Mucosa of stomach (tissue), 1 donor: ENCODE results near the gene CDH4.

Experiments used
- H3K27me3 ChIP-seq: one replicate; pipeline ENCODE4 v1.7.0; 2013; ENCODE audit warnings: mild to moderate bottlenecking, low read length; ENCODE audit not compliant: control insufficient read depth, insufficient read depth
- H3K36me3 ChIP-seq: one replicate; pipeline ENCODE4 v1.7.0; 2013; ENCODE audit warnings: low read length; ENCODE audit not compliant: control insufficient read depth, insufficient read depth
- H3K4me1 ChIP-seq: one replicate; pipeline ENCODE4 v1.7.0; 2013; ENCODE audit warnings: mild to moderate bottlenecking, low read length; ENCODE audit not compliant: control insufficient read depth, insufficient read depth
- H3K4me3 ChIP-seq: one replicate; pipeline ENCODE4 v1.7.0; 2013; ENCODE audit warnings: low read length
- H3K9ac ChIP-seq: one replicate; pipeline ENCODE4 v1.7.0; 2013; ENCODE audit warnings: mild to moderate bottlenecking, low read length, moderate library complexity
- H3K9me3 ChIP-seq: one replicate; pipeline ENCODE4 v1.7.0; 2013; ENCODE audit warnings: mild to moderate bottlenecking, low read length, moderate library complexity; ENCODE audit not compliant: control insufficient read depth
- donor health status: Pancreatic carcinoma.

Gene CDH4

GRCh38 chr20:61251529-61252393 lies at the start of gene CDH4:
TSS of gene CDH4 (plus strand) at chr20:61252261.
- Histone ChIP-seq H3K4me1 (no peaks in the 10 kb centered on the region), H3K4me3 (no peak within 1 kb of the TSS), H3K9me3 (no peaks in the 10 kb centered on the region), H3K27me3 (peaks cover 58% of the 10 kb centered on the region), H3K9ac (no peak within 1 kb of the TSS), H3K36me3 (no peaks in the 10 kb centered on the region)

GRCh38 chr20:61203320-61203719 lies 48.7 kb upstream of the CDH4 start:
- Histone ChIP-seq H3K27me3 (no peaks in the 10 kb centered on the region), H3K36me3 (no peaks in the 10 kb centered on the region), H3K4me3 (no peak overlapping the region), H3K4me1 (no peaks in the 10 kb centered on the region), H3K9me3 (no peaks in the 10 kb centered on the region), H3K9ac (no peak overlapping the region)

DNA sequence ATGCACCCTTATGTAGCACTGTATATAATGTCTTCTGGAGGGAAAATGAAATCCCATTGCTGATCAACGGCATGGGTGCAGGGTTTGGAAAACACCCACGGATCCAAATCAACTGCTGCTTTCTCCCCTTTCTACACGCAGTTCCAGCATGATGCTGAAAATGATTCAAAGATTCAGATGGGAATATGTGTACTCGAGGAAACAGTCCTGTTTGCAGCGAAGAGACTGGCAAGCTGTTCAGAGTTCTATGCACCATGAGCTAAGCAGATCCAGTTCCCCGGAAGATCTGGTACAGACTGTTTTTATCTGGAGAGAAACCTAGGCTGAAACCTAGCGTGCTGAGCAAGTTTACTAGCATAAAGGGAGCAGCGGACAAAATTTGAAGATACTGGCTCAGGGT lies 47.9 kb upstream of the CDH4 start:
- Histone ChIP-seq H3K4me3 (no peak overlapping the region), H3K27me3 (no peaks in the 10 kb centered on the region), H3K9me3 (no peaks in the 10 kb centered on the region), H3K36me3 (no peaks in the 10 kb centered on the region), H3K4me1 (no peaks in the 10 kb centered on the region), H3K9ac (no peak overlapping the region)

DNA sequence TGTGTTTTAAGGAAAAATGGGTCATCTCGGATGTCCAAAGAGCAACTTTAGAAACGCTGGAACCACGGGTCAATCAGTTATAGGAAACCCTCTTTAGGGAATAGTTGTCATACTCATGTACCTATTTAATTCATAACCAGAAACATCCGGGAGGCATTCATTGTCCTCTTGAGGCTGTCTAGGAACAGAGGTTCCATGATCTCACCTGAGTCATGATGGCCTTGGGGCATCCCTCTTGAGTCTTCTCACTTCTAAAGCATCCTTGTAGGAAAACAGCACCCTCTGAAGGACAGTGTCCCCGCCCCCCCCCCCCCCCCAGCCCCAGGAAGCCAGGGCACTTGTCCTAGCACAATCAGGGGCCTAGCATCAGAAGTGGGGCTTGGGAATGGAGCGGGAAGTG lies 46.3 kb upstream of the CDH4 start:
- H3K4me3 ChIP-seq = no peak overlapping the region
- H3K4me1 ChIP-seq = no peaks in the 10 kb centered on the region
- H3K36me3 ChIP-seq = no peaks in the 10 kb centered on the region
- no peaks in the 10 kb centered on the region for H3K9me3 ChIP-seq
- H3K9ac ChIP-seq = no peak overlapping the region
- no peaks in the 10 kb centered on the region for H3K27me3 ChIP-seq

DNA sequence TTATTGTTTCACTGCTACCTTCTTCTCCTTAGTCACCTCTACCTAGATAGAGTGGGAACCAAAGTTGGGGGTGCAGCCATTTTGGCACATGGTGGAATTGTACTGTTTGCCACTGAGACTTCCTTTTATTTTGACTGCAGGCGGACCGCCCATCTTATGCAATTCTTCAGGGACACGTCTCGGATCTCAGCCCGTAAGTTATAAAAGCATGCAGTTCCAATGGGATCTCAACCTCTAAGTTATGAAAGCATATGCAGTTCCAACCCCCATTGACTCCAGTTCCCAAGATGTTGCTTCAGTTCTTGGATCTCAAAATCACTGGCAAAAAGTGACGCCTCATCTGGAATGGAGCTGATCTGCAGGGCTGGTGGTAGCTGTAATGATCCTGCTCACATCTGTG lies 41.2 kb upstream of the CDH4 start:
- H3K9me3 ChIP-seq = no peaks in the 10 kb centered on the region
- no peak overlapping the region for H3K9ac ChIP-seq
- H3K4me3 ChIP-seq = no peak overlapping the region
- no peaks in the 10 kb centered on the region for H3K4me1 ChIP-seq
- H3K27me3 ChIP-seq = no peaks in the 10 kb centered on the region
- no peaks in the 10 kb centered on the region for H3K36me3 ChIP-seq

- H3K9me3 ChIP-seq = no peaks in the 10 kb centered on the region
- H3K27me3 ChIP-seq = no peaks in the 10 kb centered on the region
- no peak overlapping the region for H3K4me3 ChIP-seq
- H3K9ac ChIP-seq = no peak overlapping the region
- no peaks in the 10 kb centered on the region for H3K4me1 ChIP-seq
- no peaks in the 10 kb centered on the region for H3K36me3 ChIP-seq
These were observed 34.2 kb upstream of the CDH4 start for GRCh38 chr20:61217848-61218247.

DNA sequence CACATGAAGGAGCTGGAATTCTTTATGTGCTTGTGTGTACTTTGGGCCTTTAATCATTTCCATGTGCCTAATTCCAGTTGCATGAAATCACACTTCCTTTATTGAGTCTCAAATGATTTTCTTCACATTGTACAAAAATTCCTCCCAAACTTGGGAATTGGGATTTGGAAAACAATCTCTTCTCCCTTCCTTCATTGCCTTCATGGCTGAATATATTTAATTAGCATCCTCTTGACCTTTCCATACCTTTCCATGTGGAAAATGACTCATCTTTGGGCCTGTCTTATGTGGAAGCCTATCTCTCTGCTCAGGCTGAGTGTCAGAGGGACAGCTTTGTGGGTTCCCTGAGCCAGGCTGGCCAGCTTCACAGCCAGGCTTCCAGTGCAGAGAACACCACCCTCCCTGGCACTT lies 33.0 kb upstream of the CDH4 start:
- H3K27me3 ChIP-seq = no peaks in the 10 kb centered on the region
- H3K4me3 ChIP-seq = no peak overlapping the region
- no peak overlapping the region for H3K9ac ChIP-seq

DNA sequence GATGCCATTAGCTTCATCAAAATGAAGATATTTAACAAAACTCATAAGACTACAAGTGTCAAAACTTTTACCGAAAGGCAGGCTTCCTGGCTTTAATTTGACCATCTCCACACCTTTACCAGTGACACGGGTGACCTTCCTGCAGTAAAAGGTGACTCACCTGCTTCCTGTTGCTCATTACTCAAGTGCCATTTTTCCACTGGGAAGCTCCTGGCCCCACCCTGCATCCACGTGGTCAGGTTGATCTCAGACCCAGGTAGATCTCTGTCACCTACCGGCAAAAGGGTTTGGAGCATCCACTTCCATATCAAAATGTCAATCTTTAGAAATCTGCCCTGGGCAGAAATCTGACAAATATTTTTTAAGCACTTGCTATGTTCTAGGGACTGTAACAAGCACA lies 31.9 kb upstream of the CDH4 start:
- Histone ChIP-seq H3K9me3 (no peaks in the 10 kb centered on the region), H3K4me3 (no peak overlapping the region), H3K27me3 (no peaks in the 10 kb centered on the region), H3K9ac (no peak overlapping the region), H3K36me3 (no peaks in the 10 kb centered on the region), H3K4me1 (no peaks in the 10 kb centered on the region)

More for the DNA sequence above, 33.0 kb upstream of the CDH4 start:
- Histone ChIP-seq H3K4me1 (no peaks in the 10 kb centered on the region), H3K9me3 (no peaks in the 10 kb centered on the region), H3K36me3 (no peaks in the 10 kb centered on the region)

GRCh38 chr20:61220626-61221325 lies 31.3 kb upstream of the CDH4 start:
- H3K27me3 ChIP-seq = no peaks in the 10 kb centered on the region
- no peaks in the 10 kb centered on the region for H3K9me3 ChIP-seq
- H3K4me3 ChIP-seq = no peak overlapping the region
- H3K9ac ChIP-seq = no peak overlapping the region
- no peaks in the 10 kb centered on the region for H3K4me1 ChIP-seq
- no peaks in the 10 kb centered on the region for H3K36me3 ChIP-seq

DNA sequence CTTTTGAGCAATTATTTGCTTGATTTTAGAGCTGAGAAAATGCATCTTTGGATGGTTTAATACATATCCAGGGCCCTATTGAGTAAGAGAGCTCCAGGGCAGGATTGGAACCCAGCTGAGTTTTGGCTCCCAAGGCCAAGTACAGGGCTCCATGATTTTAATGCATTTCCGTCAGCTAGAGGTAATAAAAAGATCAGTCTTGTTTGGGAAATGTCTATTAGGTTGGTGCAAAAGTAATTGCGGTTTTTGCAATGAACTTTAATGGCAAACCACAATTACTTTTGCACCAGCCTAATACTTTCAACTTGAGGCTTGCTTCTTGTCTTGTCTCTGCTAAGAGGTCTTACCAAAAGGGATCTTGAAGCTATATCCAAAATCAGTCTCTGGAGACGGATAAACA lies 29.4 kb upstream of the CDH4 start:
- no peaks in the 10 kb centered on the region for H3K4me1 ChIP-seq
- no peaks in the 10 kb centered on the region for H3K36me3 ChIP-seq
- H3K27me3 ChIP-seq = no peaks in the 10 kb centered on the region
- H3K9ac ChIP-seq = no peak overlapping the region
- H3K4me3 ChIP-seq = no peak overlapping the region
- H3K9me3 ChIP-seq = no peaks in the 10 kb centered on the region

GRCh38 chr20:61223121-61223520 lies 28.9 kb upstream of the CDH4 start:
- Histone ChIP-seq H3K4me1 (no peaks in the 10 kb centered on the region), H3K4me3 (no peak overlapping the region), H3K27me3 (no peaks in the 10 kb centered on the region), H3K36me3 (no peaks in the 10 kb centered on the region), H3K9me3 (no peaks in the 10 kb centered on the region), H3K9ac (no peak overlapping the region)

DNA sequence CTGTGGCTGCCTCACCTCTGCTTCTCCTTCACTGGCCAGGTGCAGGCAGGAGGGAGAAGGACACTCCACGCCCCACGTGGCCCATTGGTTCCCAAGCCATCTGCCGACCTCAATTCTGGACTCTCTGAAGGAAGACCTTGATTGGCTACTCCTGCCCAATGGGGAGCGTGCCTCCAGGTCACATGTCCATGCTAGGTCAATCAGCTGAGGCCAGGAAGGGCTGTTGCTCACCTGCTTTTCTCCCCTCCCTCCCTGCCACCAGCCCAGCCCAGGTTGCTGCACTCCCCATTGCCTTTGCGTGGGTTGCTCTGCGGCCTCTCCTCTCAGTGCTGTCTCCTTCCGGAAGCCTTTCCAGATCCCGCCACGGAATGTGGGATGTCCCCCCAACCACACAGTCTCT lies 21.9 kb upstream of the CDH4 start:
- H3K36me3 ChIP-seq = no peaks in the 10 kb centered on the region
- H3K4me3 ChIP-seq = no peak overlapping the region
- H3K9ac ChIP-seq = no peak overlapping the region
- H3K9me3 ChIP-seq = no peaks in the 10 kb centered on the region
- no peaks in the 10 kb centered on the region for H3K27me3 ChIP-seq
- H3K4me1 ChIP-seq = no peaks in the 10 kb centered on the region
